Measurements from ENCODE around the gene NSMCE3.

GRCh38 chr15:29263289-29263688 is 6.3 kb downstream of the NSMCE3 start:
- TF ChIP-seq, protein P1, sequence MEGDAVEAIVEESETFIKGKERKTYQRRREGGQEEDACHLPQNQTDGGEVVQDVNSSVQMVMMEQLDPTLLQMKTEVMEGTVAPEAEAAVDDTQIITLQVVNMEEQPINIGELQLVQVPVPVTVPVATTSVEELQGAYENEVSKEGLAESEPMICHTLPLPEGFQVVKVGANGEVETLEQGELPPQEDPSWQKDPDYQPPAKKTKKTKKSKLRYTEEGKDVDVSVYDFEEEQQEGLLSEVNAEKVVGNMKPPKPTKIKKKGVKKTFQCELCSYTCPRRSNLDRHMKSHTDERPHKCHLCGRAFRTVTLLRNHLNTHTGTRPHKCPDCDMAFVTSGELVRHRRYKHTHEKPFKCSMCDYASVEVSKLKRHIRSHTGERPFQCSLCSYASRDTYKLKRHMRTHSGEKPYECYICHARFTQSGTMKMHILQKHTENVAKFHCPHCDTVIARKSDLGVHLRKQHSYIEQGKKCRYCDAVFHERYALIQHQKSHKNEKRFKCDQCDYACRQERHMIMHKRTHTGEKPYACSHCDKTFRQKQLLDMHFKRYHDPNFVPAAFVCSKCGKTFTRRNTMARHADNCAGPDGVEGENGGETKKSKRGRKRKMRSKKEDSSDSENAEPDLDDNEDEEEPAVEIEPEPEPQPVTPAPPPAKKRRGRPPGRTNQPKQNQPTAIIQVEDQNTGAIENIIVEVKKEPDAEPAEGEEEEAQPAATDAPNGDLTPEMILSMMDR (IDR thresholded peaks at IDR 0.05; ENCODE audit: low read depth, low read length) = no peak
- TF ChIP-seq EZH2phosphoT487 (IDR thresholded peaks at IDR 0.05; ENCODE audit: low read depth) = no peak
